ENCODE measurements around the gene ANKDD1A. TPM values are rescaled to one million over a fixed set of nuclear protein-coding genes. Genes with fewer than 3 reads are reported as not detected.

ANKDD1A gene
- polyA plus RNA-seq, 1 donor from 2014 or later = 7.0 TPM

- no peaks in the 10 kb centered on the region for H3K9me2 ChIP-seq (ENCODE audit: insufficient read depth, low read length)
- TF ChIP-seq MXI1 (conservative IDR thresholded peaks at IDR 0.05; ENCODE audit: poor library complexity, severe bottlenecking) (no peak), EZH2 (IDR thresholded peaks at IDR 0.05; ENCODE audit: borderline replicate concordance, insufficient read depth, low read length, poor library complexity, severe bottlenecking) (no peak), POLR2AphosphoS5 (IDR thresholded peaks at IDR 0.05) (no peak), TAF1 (IDR thresholded peaks at IDR 0.05; ENCODE audit: low read depth) (no peak), CTCF (IDR thresholded peaks at IDR 0.05; ENCODE audit: poor library complexity, severe bottlenecking) (no peak), SMC3 (conservative IDR thresholded peaks at IDR 0.05; ENCODE audit: poor library complexity) (no peak), EP300 (conservative IDR thresholded peaks at IDR 0.05; ENCODE audit: poor library complexity, severe bottlenecking) (no peak), RAD21 (conservative IDR thresholded peaks at IDR 0.05) (no peak)
- TF ChIP-seq, protein P1, sequence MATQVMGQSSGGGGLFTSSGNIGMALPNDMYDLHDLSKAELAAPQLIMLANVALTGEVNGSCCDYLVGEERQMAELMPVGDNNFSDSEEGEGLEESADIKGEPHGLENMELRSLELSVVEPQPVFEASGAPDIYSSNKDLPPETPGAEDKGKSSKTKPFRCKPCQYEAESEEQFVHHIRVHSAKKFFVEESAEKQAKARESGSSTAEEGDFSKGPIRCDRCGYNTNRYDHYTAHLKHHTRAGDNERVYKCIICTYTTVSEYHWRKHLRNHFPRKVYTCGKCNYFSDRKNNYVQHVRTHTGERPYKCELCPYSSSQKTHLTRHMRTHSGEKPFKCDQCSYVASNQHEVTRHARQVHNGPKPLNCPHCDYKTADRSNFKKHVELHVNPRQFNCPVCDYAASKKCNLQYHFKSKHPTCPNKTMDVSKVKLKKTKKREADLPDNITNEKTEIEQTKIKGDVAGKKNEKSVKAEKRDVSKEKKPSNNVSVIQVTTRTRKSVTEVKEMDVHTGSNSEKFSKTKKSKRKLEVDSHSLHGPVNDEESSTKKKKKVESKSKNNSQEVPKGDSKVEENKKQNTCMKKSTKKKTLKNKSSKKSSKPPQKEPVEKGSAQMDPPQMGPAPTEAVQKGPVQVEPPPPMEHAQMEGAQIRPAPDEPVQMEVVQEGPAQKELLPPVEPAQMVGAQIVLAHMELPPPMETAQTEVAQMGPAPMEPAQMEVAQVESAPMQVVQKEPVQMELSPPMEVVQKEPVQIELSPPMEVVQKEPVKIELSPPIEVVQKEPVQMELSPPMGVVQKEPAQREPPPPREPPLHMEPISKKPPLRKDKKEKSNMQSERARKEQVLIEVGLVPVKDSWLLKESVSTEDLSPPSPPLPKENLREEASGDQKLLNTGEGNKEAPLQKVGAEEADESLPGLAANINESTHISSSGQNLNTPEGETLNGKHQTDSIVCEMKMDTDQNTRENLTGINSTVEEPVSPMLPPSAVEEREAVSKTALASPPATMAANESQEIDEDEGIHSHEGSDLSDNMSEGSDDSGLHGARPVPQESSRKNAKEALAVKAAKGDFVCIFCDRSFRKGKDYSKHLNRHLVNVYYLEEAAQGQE (IDR thresholded peaks at IDR 0.05; ENCODE audit: borderline replicate concordance) = no peak
- H3K79me2 ChIP-seq (replicated peaks; ENCODE audit: insufficient read depth, low read length) = no peaks in the 10 kb centered on the region
- no peaks in the 10 kb centered on the region for H3K9me3 ChIP-seq (ENCODE audit: low read length)
- H4K20me1 ChIP-seq (ENCODE audit: insufficient read depth) = no peaks in the 10 kb centered on the region
- no peak overlapping the region for H2AFZ ChIP-seq (ENCODE audit: low read depth, low read length)
- no peak overlapping the region for H3K27ac ChIP-seq (ENCODE audit: low read length)
- H3K27me3 ChIP-seq (ENCODE audit: insufficient read depth, low read depth, low read length) = no peaks in the 10 kb centered on the region
- H3K9ac ChIP-seq (ENCODE audit: low read length) = no peak overlapping the region
- H3K4me2 ChIP-seq (ENCODE audit: low read length) = no peak overlapping the region
- H3K4me3 ChIP-seq (ENCODE audit: low read length) = no peak overlapping the region
- no peaks in the 10 kb centered on the region for H3F3A ChIP-seq (ENCODE audit: insufficient read depth, low read length, poor library complexity, severe bottlenecking)
- H3K36me3 ChIP-seq (ENCODE audit: insufficient read depth, low read length) = no peaks in the 10 kb centered on the region
Observed at GRCh38 chr15:64928626-64929220, 17.0 kb downstream of the ANKDD1A start.

DNA sequence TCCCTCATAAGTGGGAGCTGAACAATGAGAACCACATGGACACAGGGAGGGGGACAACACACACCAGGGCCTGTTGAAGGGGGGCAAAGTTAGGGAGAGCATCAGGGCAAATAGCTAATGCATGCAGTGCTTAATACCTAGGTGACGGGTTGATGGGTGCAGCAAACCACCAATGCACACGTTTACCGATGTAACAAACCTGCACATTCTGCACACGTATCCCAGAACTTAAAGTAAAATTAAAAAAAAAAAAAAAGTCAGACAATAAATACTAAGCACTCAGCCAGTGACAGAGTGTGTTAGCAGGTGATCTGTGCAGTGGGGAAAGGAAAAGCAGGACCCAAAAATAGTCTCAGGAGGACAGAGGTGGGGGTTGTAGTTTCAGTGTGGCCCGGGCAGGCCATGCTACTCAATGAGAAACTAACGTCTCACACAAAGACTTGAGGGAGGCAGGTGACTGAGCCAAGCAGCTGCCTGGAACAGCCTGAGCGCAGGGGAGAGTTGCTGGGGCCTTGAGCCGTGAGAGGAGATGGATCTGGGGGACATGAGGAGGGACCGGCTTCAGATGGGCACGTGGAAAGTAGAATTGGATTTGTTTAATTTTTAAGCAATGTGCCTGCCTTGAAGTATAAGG is 18.4 kb downstream of the ANKDD1A start:
- Histone ChIP-seq H3K27me3 (ENCODE audit: insufficient read depth, low read depth, low read length) (no peaks in the 10 kb centered on the region), H2AFZ (ENCODE audit: low read depth, low read length) (no peak overlapping the region), H3K27ac (ENCODE audit: low read length) (no peak overlapping the region), H3F3A (ENCODE audit: insufficient read depth, low read length, poor library complexity, severe bottlenecking) (no peaks in the 10 kb centered on the region), H3K9ac (ENCODE audit: low read length) (no peak overlapping the region), H4K20me1 (ENCODE audit: insufficient read depth) (no peaks in the 10 kb centered on the region), H3K36me3 (ENCODE audit: insufficient read depth, low read length) (no peaks in the 10 kb centered on the region), H3K9me3 (ENCODE audit: low read length) (no peaks in the 10 kb centered on the region), H3K79me2 (replicated peaks; ENCODE audit: insufficient read depth, low read length) (no peaks in the 10 kb centered on the region), H3K4me2 (ENCODE audit: low read length) (no peak overlapping the region), H3K4me3 (ENCODE audit: low read length) (no peak overlapping the region), H3K9me2 (ENCODE audit: insufficient read depth, low read length) (no peaks in the 10 kb centered on the region)
- TF ChIP-seq EP300 (conservative IDR thresholded peaks at IDR 0.05; ENCODE audit: poor library complexity, severe bottlenecking) = no peak

All from neural cell (in vitro differentiated cells).